GM18861 (cell line): Measurements from ENCODE around the gene TRPC4AP.
"Not testable (repeated sequence)": the region's sequence is repeated elsewhere in the genome, so short reads cannot be mapped to it uniquely, and the experiment has no call there.

ENCODE experiments used
- ATAC-seq: cut with Tn5 transposase; IDR thresholded peaks from one replicate; pipeline ENCODE4 v1.9.1; 2021; ENCODE audit not compliant: unreplicated experiment

The TRPC4AP gene

DNA sequence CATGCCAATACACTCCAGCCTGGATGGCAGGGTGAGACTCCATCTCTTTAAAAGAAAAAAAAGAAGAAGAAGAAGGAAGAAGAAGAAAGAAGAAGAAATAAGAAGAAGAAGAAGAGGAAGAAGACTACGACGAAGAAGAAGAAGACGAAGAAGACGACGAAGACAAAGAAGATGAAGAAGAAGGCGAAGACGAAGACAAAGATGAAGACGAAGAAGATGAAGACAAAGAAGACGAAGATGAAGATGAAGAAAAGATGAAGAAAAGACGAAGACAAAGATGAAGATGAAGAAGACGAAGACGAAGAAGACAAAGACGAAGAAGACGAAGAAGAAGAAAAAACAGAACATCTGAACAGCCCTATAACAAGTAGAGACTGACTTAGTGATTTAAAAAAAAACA lies 33.0 kb downstream of the TRPC4AP start:
- ATAC-seq = no peak

DNA sequence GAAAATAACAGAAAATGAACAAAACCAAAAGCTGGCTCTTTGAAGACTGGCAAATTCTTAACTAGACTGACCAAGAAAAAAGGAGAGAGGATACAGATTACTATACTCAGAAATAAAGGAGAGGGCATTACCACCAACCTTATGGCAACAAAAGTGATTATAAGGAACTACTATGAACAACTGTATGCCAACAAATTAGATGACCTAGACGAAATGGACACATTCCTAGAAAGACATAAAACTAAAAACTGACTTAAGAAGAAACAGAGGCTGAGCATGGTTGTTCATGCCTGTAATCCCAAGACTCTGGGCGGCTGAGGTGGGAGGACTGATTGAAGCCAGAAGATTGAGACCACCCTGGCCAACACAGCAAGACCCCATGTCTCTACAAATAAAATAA lies 33.5 kb downstream of the TRPC4AP start:
- ATAC-seq = no peak

DNA sequence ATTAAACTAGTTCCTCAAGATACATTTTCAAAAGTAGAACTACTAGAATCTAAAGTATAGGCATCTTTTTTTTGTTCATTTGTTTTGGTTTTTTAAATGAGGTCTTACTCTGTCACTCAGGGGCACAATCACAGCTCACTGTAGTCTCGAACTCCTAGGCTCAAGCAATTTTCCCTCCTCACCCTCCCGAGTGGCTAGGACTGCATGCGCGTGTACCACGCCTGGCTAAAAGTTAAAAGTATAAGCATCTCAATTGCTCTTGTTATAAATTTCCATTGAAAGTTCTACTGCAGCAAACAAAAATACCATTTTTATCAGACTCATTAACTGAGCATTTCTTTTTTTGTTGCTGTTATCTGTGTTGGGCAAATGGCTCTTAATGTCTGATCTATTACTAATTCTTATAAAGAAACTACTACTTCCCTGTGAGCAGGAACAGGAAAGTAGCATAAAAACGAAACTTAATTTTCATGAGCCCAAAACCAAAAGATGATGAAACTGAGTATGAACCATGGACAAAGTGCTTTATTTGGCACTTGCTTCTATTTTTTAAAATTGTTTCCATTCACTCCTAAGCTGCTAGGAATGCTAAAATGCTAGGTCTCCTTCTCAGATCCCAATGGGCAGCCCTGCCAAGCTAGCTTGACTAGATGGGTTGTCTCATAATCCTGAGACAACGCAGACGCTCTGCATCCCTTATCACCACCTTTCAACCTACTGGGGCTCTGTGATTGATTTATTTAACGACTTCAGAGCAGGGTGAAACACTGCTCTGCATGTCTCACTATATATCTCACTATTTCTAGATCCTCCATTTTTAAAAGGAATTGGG lies 36.9 kb downstream of the TRPC4AP start:
- ATAC-seq = no peak

DNA sequence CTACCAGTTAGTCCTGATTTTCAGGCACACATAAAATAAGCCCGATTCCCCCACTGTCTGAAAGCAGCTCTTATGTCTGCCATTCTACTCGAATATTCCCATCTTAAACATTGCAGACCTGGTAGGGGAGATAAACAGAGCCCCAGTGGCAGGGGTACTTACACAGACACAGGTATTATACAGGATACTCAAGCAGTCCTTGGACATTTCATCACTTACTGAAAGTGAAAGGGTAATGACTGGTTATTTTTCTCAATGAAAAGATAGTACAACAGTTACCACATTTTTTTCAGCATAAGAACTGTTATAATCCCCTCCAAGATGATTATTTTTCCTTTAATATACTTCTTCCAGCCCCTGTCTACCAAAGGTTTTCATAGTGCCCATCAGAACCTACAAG lies 37.8 kb downstream of the TRPC4AP start:
- no peak for ATAC-seq

DNA sequence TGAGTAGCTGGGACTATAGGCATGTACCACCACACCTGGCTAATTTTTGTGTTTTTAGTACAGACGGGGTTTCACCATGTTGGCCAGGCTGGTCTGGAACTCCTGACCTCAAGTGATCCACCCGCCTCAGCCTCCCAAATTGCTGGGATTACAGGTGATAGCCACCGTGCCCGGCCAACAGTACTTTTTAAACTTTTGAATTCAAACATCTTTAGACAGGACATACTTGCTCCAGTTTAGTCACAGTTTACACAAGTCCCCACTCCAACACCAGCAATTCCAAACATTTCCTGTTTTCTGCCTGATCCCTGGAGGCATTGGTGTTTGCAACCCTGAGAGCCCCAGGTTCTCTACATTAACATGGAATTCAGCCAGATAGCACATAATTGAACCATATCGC lies 40.0 kb downstream of the TRPC4AP start:
- not testable (repeated sequence) for ATAC-seq

DNA sequence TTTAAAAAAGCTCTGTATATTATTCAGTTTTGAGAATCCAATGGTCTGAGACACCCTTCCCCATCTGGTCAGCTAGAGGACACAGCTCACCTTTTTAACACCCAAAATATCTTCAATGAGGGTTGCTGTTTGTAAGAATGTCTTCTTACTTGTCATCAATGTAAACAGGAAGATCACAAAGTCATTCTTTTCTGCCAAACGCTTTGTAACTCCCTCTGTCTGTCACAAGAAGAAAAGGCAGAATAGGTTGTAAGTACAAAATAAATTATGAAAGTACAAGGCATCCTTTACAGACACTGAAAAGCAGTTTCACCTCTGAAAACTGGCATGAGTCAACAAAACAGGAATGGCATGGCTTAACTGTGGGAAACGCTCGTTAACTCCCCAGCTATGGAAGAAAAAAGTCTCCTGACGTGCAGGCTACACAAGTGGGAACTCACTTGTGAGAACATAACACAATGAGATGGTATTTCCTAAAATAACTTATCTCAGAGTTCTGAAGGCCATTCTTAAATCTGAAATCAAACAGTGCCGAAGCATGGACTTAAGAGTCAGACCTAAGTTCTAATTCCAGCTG lies 42.7 kb downstream of the TRPC4AP start:
- no peak for ATAC-seq

DNA sequence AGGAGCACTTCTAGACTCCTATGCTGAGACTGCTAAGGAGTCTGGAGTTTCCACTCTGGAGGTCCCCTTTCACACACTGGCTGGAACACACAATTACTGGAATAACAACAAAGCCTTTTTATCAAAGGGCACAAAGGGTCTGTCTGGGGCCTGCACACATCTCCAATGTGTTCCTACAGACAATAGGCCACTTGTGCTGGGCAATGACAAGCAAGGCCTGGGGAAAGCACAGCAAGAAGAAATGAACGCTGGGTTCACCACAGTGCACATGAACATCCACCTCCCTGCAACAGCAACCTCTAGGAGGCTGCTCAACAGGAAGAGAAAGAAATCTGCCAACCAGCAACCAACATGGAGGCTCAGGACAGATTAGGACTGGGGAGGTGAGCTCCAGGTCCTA lies 43.9 kb downstream of the TRPC4AP start:
- ATAC-seq = no peak

DNA sequence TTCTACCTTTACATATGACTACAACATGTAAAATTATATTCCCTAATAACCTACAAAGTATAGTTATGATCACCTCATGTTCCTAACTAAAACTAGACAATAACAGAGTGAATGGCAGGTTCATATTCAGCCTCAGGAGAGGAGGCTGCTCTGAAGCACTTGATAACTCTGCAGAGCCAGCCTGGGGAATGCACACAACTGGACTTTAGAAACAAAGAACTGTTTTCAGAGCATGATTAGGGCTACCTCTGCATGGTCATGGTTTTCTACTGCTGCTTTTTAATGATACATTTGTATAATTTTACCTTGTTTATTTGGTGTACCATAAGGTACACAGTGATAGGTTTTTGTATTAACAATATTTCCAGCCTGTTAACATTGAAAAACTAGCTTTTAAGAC lies 50.3 kb downstream of the TRPC4AP start:
- ATAC-seq = no peak

DNA sequence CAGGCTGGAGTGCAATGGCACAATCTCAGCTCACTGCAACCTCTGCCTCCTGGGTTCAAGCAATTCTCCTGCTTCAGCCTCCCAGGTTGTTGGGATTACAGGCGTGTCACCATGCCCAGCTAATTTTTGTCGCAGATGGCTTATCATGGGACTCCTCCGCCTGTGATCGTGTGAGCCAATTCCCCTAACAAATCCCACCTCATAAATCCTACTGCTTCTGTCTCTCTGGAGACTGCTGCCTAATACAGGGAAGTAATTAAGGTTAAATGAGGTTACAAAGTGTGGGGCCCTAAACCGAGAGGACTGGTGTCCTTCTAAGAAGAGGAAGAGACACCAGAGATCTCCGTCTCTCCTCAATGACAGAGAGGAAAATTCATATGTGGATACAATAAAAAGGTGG lies 52.0 kb downstream of the TRPC4AP start:
- no peak for ATAC-seq

DNA sequence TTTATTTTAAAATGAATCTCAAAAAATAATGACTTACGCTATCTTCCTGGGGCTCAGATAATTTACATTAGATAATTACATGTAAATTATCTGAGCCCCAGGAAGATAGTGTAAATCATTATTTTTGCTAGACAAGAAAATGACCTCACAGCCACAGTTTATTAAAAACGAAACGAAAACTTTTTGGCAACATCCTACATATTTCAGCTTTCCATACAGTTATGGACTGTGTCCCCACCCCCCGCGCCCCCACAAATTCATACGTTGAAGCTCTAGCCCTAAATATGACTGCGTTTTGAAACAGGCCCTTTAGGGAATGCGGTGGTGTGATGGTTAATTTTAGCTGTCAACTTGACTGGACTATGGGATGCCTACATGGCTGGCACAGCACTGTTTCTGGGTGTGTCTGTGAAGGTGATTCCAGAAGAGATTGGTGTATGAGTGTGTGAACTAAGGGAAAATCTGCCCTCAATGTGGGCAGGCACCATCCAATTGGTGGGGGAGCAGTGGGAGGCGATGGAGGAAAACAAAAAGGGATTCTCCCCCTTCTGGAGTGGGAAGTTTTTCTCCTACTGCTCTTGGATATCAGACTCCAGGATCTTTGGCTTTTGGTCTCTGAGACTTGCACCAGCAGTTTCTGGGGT lies 52.6 kb downstream of the TRPC4AP start:
- ATAC-seq = no peak

DNA sequence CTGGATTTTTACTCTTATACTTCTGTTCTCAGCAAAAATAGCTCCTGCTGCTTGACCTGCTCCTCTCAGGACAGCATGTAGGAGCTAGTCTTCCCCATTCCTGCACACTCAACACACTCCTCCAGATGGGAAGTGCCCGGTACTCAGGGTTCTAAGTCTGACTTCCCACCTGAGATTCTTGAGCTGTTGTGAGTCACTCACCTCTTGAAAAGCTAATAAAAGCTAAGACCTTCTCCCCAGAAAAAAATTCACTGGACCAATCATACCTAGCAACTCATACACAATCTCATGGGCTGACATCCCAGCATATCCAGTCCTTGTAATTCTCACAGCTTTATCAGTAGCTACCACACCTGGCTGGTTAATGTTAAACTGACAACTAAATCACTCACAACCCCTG lies 53.5 kb downstream of the TRPC4AP start:
- ATAC-seq = no peak

DNA sequence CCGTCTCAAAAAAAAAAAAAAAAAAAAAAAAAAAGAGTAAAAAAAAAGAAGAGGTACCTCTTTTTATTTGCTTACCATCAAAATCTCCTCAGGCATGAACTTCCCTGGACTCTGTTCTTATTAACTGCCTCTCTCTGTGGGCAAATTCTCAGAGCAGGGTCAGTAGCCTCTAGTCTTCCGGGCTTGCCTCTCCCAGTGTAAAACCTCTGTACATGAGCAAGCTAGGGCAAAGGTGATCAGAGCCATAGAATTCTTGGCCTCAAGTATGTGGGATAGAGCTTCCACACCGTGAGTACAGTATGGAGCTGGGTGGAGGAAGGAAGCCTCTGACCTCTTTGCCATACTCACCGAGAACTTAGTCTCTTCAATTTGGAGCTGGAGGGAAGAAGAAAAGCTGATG lies 58.5 kb downstream of the TRPC4AP start:
- no peak for ATAC-seq

DNA sequence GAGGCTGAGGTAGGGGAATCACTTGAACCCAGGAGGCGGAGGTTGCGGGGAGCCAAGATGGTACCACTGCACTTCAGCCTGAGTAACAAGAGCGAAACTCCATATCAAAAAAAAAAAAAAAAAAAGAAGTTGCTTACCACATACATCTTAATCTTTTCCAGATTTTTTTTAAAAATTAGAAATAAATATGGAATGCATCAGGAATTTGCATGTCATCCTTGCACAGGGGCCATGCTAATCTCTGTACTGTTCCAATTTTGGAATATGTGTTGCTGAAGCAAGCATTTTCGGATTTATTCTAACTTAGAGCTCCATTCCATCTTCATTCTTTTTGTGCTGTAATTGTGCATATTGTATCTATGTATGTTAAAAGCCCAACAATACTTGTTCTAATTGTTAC lies 62.5 kb downstream of the TRPC4AP start:
- no peak for ATAC-seq

DNA sequence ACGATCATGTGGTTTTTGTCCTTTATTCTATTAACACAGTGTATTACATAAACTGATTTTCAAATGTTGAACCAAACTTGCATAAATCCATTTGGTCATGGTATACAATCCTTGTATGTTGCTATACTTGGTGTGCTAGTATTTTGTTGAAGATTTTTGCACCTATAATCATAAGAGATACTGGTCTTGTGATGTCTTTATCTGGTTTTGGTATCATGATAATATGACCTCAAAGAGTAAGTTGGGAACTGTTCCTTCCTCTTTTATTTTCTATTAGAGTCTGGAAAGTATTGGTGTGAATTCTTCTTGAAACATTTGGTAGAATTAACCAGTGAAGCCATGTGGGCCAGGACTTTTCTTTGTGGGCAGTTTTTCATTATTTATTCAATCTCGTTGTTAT lies 65.3 kb downstream of the TRPC4AP start:
- no peak for ATAC-seq

DNA sequence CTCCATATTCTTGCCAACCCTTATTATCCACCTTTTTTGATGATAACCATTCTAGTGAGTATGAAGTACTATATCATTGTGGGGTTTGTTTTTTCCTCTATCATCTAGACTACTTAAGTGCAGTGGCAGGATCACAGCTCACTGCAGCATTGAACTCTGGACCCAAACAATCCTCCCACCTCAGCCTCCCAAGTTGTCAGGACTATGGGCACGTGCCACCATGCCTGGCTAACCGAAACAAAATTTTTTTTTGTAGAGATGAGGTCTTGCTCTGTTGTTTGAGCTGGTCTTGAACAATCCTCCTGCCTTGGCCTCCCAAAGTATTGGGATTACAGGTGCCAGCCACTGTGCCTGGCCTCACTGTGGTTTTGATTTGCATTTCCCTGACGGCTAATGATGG lies 67.5 kb downstream of the TRPC4AP start:
- ATAC-seq = no peak

DNA sequence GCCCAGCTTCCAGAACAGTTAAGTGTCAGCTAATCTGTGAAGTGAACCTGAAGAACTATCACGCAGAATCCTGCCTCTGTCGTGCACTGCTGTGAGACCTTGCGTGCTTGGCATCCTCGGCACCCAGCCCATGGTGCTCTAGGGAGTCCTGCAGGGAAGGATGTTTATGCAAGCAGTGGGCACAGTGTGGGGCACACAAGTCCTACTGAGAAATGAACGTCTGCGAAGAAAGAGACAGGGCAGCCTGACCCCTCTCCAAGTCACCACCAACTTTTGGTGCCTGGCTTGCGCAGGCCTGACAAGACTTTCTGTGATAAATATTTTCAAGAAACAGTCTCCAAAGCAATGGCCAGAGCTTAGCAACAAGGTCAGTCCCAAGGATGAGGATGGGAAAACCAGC lies 69.0 kb downstream of the TRPC4AP start:
- ATAC-seq = no peak

DNA sequence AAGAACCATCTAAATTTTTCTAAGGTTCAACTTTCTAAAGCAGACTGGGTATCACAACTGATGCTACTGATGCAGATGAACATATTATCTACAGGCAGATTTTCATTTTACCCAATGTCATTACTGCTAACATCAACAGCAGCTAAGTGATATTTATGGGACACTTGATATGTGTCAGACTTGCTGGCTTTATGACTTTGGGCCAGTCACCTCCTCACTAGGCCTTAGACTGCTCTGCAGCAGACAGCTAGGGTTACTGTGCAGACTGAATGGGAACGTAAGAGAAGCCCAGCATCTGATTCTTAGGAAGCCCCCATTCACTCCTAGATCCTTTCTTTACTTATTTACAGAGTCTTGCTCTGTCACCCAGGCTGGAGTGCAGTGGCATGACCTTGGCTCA lies 70.8 kb downstream of the TRPC4AP start:
- no peak for ATAC-seq

DNA sequence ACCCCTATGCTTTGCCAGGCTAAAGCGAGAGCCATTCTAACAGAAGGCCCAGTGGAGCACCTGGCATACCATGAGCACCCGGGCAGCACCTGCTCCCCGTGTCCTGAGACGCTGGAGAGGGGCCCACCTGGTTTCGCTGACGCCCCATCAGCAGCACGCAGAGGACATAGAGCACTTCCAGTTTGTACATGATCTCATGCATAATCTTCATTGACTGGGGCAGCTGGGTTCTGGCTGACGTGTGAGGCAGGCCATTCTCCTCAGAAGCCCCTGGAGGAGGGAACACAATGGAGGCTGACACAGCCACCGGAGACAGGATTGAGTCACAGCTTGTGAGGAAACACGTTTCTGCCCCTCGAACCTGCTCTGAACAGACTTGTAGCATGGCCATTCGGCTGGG lies 71.5 kb downstream of the TRPC4AP start:
- no peak for ATAC-seq

DNA sequence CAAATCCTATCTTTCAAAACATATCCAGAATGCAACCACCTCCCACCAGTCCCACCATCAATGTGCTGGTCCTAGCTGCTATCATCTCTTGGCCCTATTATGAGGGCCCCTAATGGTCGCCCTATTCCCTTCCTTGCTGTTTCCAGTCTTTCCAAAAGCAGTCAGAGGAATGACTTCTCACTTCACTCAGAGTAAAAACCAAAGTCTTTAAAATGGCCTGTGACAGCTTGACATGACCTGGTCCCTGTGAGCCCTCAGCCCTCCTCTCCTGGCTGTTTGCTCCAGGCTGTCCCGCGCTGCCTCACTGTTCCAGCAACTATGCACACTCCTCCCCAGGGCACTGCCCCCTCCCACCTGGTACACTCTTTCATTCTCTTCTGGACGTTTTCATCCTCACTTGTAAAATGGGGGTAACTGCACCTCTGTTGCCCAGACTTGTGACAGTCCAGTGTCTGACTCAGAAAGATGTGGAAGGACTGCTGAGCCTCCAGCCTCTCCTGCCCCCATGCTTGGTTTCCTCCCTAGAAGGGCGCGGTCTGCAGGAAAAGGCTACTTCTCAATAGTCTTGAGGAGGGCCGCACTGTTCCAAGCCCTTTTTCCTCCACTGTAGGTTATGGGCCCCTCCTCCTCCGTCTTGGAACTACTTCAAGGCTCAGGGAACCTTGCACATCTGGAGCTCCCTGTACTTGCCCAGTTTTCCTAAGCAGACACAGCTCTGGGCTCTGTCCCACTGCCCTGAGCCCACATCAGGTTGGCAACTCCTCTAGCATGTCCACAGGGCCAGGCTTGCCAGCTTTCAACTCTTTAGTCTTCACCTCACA lies 72.3 kb downstream of the TRPC4AP start:
- no peak for ATAC-seq

DNA sequence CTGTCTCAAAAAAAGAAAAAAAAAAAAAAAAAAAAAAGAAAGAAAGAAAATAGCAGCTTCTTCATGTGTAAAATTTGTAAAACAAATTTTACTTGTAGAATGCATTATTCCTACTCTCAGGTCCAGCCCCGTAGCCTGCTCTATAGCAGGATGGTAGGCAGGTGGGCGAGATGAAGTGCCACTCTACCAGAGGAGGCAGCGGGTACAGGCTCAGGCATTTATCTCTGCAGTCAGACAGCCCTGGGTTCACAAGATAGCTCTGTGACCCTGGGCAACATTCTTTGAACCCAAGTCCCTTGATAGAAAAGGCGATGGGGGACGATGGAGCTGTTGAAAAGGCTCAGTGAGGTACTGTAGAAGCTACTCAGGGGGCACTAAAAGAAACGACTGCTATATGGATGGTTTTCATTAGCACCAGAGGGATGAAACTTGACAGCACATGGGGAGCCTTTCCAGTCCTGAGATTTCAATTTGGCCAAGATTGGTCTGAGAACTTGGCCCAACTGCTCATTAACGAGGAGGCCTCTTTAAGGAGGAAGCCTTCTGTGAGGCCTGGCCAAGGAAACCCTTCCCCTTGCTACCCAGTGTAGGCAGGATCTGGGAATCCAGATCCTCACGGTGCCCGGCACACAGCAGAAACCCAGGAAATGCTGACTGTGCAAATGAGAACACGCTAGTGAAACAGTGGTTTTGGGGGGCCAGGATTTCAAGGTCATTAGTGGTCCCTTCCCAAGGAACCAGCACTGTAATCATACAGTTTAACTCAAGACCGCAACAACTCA lies 73.8 kb downstream of the TRPC4AP start:
- no peak for ATAC-seq
